HG03039 (cell line): ENCODE results near the gene CHRNA10.

Experiments
- ATAC-seq: cut with Tn5 transposase; IDR thresholded peaks from one replicate; pipeline ENCODE4 v1.9.1; 2021; ENCODE audit warnings: mild to moderate bottlenecking, moderate library complexity; ENCODE audit not compliant: unreplicated experiment

CHRNA10 gene

GRCh38 chr11:3671334-3672254 is at the start of gene CHRNA10:
Gene CHRNA10 (minus strand): TSS chr11:3671384. CDS start chr11:3671312, 72 bp downstream.
- no peak for ATAC-seq

- no peak for ATAC-seq
Observed at GRCh38 chr11:3712274-3712673, 41.1 kb upstream of the CHRNA10 start.

GRCh38 chr11:3710485-3711259 is 39.5 kb upstream of the CHRNA10 start:
- ATAC-seq, result no peak

- ATAC-seq, result no peak
Observed at GRCh38 chr11:3709977-3710376, 38.8 kb upstream of the CHRNA10 start.

GRCh38 chr11:3707176-3707575 is 36.0 kb upstream of the CHRNA10 start:
- no peak for ATAC-seq

- no peak for ATAC-seq
Observed at GRCh38 chr11:3703383-3703782, 32.2 kb upstream of the CHRNA10 start.

GRCh38 chr11:3700910-3701309 is 29.7 kb upstream of the CHRNA10 start:
- ATAC-seq, result no peak

- no peak for ATAC-seq
Observed at GRCh38 chr11:3700410-3700809, 29.2 kb upstream of the CHRNA10 start.

GRCh38 chr11:3686751-3687150 is 15.6 kb upstream of the CHRNA10 start:
- ATAC-seq, result no peak

- no peak for ATAC-seq
Observed at GRCh38 chr11:3685923-3686322, 14.7 kb upstream of the CHRNA10 start.

GRCh38 chr11:3684819-3685172 is 13.6 kb upstream of the CHRNA10 start:
- no peak for ATAC-seq

GRCh38 chr11:3684129-3684818 is 13.1 kb upstream of the CHRNA10 start:
- ATAC-seq, result no peak

- ATAC-seq, result no peak
Observed at GRCh38 chr11:3683039-3683438, 11.9 kb upstream of the CHRNA10 start.

- no peak for ATAC-seq
Observed at GRCh38 chr11:3679077-3679476, 7.9 kb upstream of the CHRNA10 start.

- no peak for ATAC-seq
Observed at GRCh38 chr11:3675971-3676370, 4.8 kb upstream of the CHRNA10 start.

GRCh38 chr11:3674189-3674588 is 3.0 kb upstream of the CHRNA10 start:
- ATAC-seq, result no peak

- ATAC-seq, result no peak
Observed at GRCh38 chr11:3669742-3670183, 1.4 kb downstream of the CHRNA10 start.

- no peak for ATAC-seq
Observed at GRCh38 chr11:3669128-3669527, 2.1 kb downstream of the CHRNA10 start.

- no peak for ATAC-seq
Observed at GRCh38 chr11:3667149-3668035, 3.8 kb downstream of the CHRNA10 start.

GRCh38 chr11:3666023-3666530 is 5.1 kb downstream of the CHRNA10 start:
- no peak for ATAC-seq
